ENCODE measurements around the gene PEX14.

GRCh38 chr1:10674222-10674621 is 199.5 kb downstream of the PEX14 start:
- no peak for TF ChIP-seq CTCF (IDR thresholded peaks at IDR 0.05)
- no peak for TF ChIP-seq POLR2A (IDR thresholded peaks at IDR 0.05)
- no peak for TF ChIP-seq POLR2AphosphoS5 (IDR thresholded peaks at IDR 0.05)
- no peak for TF ChIP-seq EP300 (IDR thresholded peaks at IDR 0.05)

Data from gastroesophageal sphincter (tissue), 3 donors.